H1 (cell line): Measurements from ENCODE around the gene RNF126.

Experiments
- ATF3 ChIP-seq: IDR thresholded peaks from 2 replicates; pipeline ENCODE4 v1.6.1; 2011; ENCODE audit warnings: low read depth, mild to moderate bottlenecking, low read length; ENCODE audit not compliant: insufficient read depth
- CEBPB ChIP-seq: IDR thresholded peaks from 2 replicates; pipeline ENCODE4 v1.6.1; 2012; ENCODE audit warnings: low read depth, low read length
- CTCF ChIP-seq, 3 experiments: IDR thresholded peaks; 1 replicate in 2 of 3; 2 replicates in 1 of 3; pipeline versions ENCODE4 v1.5.1 to v1.6.1; 2011; ENCODE audit warnings: low read length in 3 of 3, mild to moderate bottlenecking in 3 of 3, inconsistent platforms in 2 of 3, low read depth in 1 of 3, moderate library complexity in 1 of 3; ENCODE audit not compliant: insufficient read depth in 1 of 3; ENCODE audit errors: control extremely low read depth in 1 of 3
- EZH2 ChIP-seq: fragments of 200-600 bp; sonication (generic); IDR thresholded peaks from 2 replicates; pipeline ENCODE4 v1.7.1; 2012; ENCODE audit warnings: low read depth, mild to moderate bottlenecking, moderate library complexity, low read length, inconsistent platforms; ENCODE audit not compliant: severe bottlenecking
- KDM1A ChIP-seq: fragments of 200-600, 300-600 bp; sonication (generic); IDR thresholded peaks from 2 replicates; pipeline ENCODE4 v1.7.1; 2016; ENCODE audit warnings: mild to moderate bottlenecking, low read length, borderline replicate concordance
- MAX ChIP-seq: IDR thresholded peaks from 2 replicates; pipeline ENCODE4 v1.6.1; 2012; ENCODE audit warnings: inconsistent platforms
- NRF1 ChIP-seq: IDR thresholded peaks from 2 replicates; pipeline ENCODE4 v1.6.1; 2011; ENCODE audit warnings: mild to moderate bottlenecking, low read depth, low read length, improper control_type of control experiment
- POLR2A ChIP-seq, 2 experiments: IDR thresholded peaks; 1 replicate in 1 of 2; 2 replicates in 1 of 2; pipeline ENCODE4 v1.6.1; 2011; ENCODE audit warnings: low read depth in 2 of 2, low read length in 2 of 2, mild to moderate bottlenecking in 2 of 2; ENCODE audit errors: control extremely low read depth in 1 of 2
- RAD21 ChIP-seq, 2 experiments: IDR thresholded peaks in 1 of 2; conservative IDR thresholded peaks in 1 of 2; 2 replicates each; pipeline ENCODE4 v1.6.1; 2011; ENCODE audit warnings: low read depth in 2 of 2, low read length in 2 of 2, improper control_type of control experiment in 1 of 2, inconsistent platforms in 1 of 2, mild to moderate bottlenecking in 1 of 2, moderate library complexity in 1 of 2
- RFX5 ChIP-seq: IDR thresholded peaks from 2 replicates; pipeline ENCODE4 v1.6.1; 2011; ENCODE audit warnings: low read depth, low read length, improper control_type of control experiment, borderline replicate concordance
- SIN3A ChIP-seq, 2 experiments: IDR thresholded peaks in 1 of 2; conservative IDR thresholded peaks in 1 of 2; 2 replicates each; pipeline ENCODE4 v1.6.1; 2011 to 2012; ENCODE audit warnings: low read length in 2 of 2, improper control_type of control experiment in 1 of 2, low read depth in 1 of 2, mild to moderate bottlenecking in 1 of 2
- SIRT6 ChIP-seq: IDR thresholded peaks from one replicate; pipeline ENCODE4 v1.7.1; 2012; ENCODE audit warnings: low read length, inconsistent platforms
- SIX5 ChIP-seq: IDR thresholded peaks from 2 replicates; pipeline ENCODE4 v1.6.1; 2011; ENCODE audit warnings: mild to moderate bottlenecking, low read depth, low read length
- SP1 ChIP-seq: IDR thresholded peaks from 2 replicates; pipeline ENCODE4 v1.6.1; 2011; ENCODE audit warnings: low read depth, low read length

GRCh38 chr19:688992-689391, 26.0 kb upstream of the RNF126 start:
- TF ChIP-seq NRF1 = no peak
- no peak for TF ChIP-seq CTCF (IDR thresholded peaks at IDR 0.05; ENCODE audit: control extremely low read depth in 1 of 3, insufficient read depth in 1 of 3, low read depth in 1 of 3, low read length in 3 of 3)
- TF ChIP-seq EZH2 = no peak
- no peak for TF ChIP-seq SP1
- TF ChIP-seq MAX = no peak
- no peak for TF ChIP-seq RAD21 (IDR thresholded peaks at IDR 0.05 in 1 of 2, conservative IDR thresholded peaks at IDR 0.05 in 1 of 2; ENCODE audit: low read depth in 2 of 2, low read length in 2 of 2)
- TF ChIP-seq RFX5 = no peak
- no peak for TF ChIP-seq CEBPB
- TF ChIP-seq POLR2A (IDR thresholded peaks at IDR 0.05; ENCODE audit: control extremely low read depth in 1 of 2, low read depth in 2 of 2, low read length in 2 of 2) = no peak
- no peak for TF ChIP-seq SIRT6
- no peak for TF ChIP-seq SIN3A (conservative IDR thresholded peaks at IDR 0.05 in 1 of 2, IDR thresholded peaks at IDR 0.05 in 1 of 2; ENCODE audit: low read depth in 1 of 2, low read length in 2 of 2)
- no peak for TF ChIP-seq ATF3
- peak; percentile 85 for TF ChIP-seq KDM1A
- TF ChIP-seq SIX5 = no peak
